HG02798 (cell line): Measurements from ENCODE around the gene SMPX.
"Not testable (repeated sequence)": the region's sequence is repeated elsewhere in the genome, so short reads cannot be mapped to it uniquely, and the experiment has no call there.

Experiments
- ATAC-seq: cut with Tn5 transposase; IDR thresholded peaks from one replicate; pipeline ENCODE4 v1.9.1; 2021; ENCODE audit warnings: mild to moderate bottlenecking; ENCODE audit not compliant: unreplicated experiment, poor library complexity

The SMPX gene

GRCh38 chrX:21757960-21758359 lies at the start of gene SMPX:
Gene SMPX (minus strand): TSS chrX:21758116. CDS start chrX:21754290, 3,826 bp downstream.
- no peak for ATAC-seq

GRCh38 chrX:21806691-21807090 lies 48.8 kb upstream of the SMPX start:
- ATAC-seq: no peak

- ATAC-seq: no peak
These were observed 44.9 kb upstream of the SMPX start for GRCh38 chrX:21802839-21803238.

GRCh38 chrX:21802054-21802670 lies 44.2 kb upstream of the SMPX start:
- no peak for ATAC-seq

DNA sequence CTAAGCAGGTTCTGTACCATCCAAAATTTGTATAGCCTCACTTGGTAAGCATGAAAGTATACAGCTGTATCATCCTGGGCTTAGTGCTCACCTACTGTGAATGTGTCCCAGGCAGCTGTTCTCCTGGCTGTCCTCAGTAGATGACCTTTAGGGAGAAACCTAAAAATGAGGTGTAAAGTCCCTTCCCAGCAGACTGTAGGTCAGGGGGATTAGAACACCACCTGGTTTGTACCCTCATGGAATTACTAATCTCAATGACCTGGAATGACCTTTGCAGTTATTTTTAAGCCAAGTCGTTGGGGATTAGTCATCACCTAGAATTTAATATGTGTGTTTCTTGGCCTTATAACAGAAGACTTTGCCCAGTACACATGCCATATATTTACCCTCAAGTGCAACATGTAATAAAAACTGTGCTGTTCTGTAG lies 42.4 kb upstream of the SMPX start:
- ATAC-seq: no peak

DNA sequence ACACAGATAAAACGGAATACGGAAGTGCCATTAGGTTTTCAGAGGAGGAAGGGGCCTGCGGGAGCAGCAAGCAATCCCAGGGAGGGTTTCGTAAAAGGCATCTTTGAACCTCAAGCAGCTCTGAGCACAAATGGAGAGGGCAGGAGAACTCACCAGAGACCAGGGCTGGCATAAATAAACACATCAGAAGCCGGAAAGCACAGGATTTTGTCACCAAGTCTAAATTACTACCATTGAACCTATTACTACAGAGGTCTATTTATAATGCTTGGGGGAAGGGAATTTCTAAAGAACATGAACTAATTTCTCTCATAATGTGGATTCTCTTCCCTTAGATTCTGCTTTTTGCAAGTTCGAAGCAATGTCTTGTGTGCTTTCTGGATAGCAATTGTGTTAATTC lies 41.9 kb upstream of the SMPX start:
- ATAC-seq: no peak

DNA sequence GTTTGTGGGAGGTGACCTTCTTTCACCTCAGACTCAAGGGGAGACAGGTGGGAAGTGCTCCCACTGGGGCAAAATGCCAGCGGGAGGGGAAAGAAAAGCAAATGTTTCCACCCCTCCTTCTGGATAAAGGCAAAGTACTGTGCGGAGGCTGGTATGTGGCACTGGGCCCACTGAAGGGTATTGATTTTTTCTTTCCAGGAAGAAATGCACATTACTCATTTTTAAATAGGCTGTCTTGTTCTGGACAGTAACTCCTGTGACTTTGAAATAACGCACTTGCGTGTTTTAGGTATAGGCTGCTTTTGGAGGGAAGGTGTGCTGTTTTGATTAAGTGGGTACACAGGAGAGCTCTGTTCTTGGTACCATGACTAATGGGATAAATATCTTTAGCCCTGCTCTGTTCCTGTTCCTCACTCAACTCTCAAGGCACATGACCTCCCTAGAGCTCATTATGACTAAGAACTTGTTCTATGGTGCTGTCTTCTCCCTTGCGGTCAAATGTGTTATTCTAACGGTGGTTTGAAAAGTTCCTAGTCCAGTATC lies 40.8 kb upstream of the SMPX start:
- ATAC-seq: peak; percentile 91

- ATAC-seq: no peak
These were observed 24.1 kb upstream of the SMPX start for GRCh38 chrX:21781976-21782375.

DNA sequence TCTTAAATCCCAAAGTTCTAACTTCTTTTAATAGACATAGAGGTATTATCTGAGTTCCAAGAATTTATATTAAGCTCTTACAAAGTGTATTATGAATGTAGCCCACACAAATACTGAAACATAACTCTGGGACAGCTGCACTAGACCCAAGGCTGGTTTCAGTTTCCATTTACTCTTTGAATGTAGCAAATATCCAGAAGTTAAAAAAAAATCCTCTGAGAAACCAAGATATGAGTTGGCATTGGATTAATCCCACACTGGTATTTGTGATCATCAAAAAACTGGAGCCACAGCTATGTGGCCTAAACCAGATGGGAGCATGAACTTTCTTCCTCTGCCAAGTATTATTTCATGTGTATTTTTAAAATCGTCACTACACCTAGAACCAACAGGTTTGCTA lies 23.6 kb upstream of the SMPX start:
- peak; percentile 74 for ATAC-seq

GRCh38 chrX:21779095-21779494 lies 21.2 kb upstream of the SMPX start:
- no peak for ATAC-seq

DNA sequence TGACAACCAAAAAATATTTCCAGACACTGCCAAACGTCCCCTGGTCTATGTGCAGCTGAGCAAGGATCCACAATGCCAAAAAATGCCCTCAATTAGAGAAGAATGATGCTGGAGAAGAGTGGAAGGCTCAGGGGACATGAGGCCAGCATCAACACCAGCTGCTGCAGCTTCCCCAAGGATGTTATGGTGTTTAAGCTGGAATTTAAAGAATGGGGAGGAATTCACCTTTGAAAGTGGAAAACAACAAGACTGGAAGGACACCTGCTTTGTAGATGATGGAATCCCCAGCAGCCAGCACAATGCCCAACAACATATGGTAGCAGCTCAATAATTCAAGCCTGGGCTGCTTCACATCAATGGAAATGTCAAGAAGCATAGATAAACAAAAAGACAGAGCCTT lies 20.3 kb upstream of the SMPX start:
- ATAC-seq: no peak

GRCh38 chrX:21775128-21775527 lies 17.2 kb upstream of the SMPX start:
- ATAC-seq: not testable (repeated sequence)

DNA sequence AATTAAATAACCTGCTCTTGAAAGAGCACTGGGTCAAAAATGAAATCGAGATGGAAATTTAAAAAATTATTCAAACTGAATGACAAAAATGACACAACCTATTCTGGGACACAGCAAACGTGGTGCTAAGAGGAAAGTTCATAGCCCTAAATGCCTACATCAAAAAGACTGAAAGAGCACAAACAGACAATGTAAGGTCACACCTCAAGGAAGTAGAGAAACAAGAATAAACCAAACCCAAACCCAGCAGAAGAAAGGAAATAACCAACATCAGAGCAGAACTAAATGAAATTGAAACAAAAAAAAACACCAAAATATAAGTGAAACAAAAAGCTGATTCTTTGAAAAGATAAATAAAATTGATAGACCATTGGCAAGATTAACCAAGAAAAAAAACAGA lies 15.1 kb upstream of the SMPX start:
- ATAC-seq: not testable (repeated sequence)

DNA sequence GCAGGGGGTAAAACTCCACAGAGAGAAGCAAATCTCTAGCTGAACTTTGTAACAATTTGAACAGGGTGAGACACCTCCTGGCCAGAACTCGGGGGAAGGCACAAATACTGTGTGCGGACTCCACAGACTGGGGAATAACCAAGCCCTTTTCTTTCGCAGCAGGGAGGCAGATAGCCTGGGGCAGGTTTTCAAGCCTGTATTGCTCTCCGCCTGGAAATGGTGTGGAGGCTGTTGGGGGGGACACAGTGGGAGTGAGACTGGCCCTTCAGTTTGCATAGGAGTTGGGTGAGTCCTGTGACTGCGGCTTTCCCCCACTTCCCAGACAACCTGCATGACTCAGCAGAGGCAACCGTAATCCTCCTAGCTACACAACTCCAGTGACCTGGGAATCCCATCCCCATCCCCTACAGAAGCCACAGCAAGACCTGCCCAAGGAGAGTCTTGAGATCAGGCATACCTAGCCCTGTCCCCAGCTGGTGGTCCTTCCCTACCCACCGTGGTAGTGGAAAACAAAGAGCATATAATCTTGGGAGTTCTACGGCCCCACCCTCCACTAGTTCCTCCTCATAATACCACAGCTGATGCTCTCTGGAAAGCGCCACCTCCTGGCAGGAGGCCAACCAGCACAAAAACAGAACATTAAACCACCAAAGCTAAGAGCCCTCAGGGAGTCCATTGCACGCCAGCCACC lies 12.9 kb upstream of the SMPX start:
- ATAC-seq: no peak

GRCh38 chrX:21766101-21766500 lies 8.2 kb upstream of the SMPX start:
- no peak for ATAC-seq

DNA sequence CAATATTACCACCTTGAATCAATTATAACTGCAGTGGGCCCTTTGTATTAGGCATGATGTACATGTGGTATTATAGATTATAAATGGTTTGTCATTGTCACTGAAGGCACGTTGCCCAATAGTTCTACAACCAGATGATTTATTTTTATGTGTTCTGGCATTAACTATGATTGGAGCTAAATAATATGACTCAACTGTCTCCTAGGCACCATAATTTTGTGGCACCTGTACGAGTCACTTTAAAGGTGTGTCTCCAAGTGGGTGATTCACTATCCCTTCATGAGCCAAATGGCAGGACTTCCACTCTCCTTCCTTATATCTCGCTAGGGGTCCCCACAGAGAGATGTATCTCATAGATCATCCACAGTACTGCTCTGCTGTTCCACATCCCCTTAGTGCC lies 6.1 kb upstream of the SMPX start:
- ATAC-seq: no peak

DNA sequence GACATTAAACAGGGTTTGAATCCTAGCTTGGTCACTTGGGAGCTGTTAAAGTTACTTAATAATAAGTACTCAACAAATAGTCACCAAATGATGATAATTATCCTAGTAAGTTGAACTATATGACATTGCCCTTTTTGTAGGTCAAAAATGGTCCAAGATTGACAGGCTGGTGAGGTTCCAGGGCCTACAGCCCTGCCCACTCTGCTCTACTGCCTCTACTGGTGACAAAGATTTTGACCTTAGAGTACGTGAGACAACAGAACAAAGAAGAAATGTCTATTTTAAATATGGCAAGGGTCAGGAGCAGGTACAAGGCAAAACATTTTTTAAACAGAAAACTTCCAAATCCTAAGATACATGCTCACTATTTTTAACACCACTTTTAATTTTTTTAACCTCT lies 572 bp upstream of the SMPX start:
- ATAC-seq: no peak

- ATAC-seq: no peak
These were observed 959 bp downstream of the SMPX start for GRCh38 chrX:21756785-21757529.

GRCh38 chrX:21749924-21750323 lies 8.0 kb downstream of the SMPX start:
- no peak for ATAC-seq

DNA sequence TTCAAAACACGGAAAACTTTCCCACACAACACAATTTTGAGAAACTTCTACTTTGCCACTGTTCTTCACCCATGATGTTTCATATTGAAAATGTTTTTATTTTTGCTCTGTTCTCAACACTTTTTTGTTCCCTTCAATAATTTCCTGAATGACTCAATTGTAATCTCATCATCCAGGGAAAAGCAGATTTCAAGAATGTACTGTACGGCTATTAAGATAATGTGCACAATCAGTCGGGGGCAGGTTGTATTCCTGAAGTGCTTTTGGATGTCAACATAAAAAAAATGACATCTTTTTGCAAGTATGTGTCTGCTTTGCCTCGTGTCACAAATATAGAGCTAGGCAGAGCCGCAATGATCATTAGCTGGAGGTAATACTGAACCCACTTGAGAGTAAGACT lies 9.7 kb downstream of the SMPX start:
- no peak for ATAC-seq

GRCh38 chrX:21747558-21747957 lies 10.4 kb downstream of the SMPX start:
- ATAC-seq: no peak
